ENCODE data around the gene DEXI.

Gene DEXI

DNA sequence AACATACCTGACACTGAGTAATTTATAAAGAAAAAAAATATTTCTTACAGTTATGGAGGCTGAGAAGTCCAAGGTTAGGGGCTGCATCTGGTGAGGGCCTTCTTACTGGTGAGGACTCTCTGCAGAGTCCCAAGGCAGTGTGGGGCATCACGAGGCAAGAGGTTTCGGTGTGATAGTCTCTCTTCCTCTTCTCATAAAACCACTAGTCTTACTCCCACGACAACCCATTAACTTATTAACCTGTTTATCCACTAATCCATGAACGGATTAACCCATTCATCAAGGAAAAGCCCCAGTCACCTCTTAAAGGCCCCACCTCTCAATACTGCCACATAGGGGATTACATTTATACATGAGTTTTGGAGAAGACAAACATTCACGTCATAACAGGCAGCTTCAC, 45.1 kb downstream of the DEXI start (continued):
- TF ChIP-seq, protein P1, sequence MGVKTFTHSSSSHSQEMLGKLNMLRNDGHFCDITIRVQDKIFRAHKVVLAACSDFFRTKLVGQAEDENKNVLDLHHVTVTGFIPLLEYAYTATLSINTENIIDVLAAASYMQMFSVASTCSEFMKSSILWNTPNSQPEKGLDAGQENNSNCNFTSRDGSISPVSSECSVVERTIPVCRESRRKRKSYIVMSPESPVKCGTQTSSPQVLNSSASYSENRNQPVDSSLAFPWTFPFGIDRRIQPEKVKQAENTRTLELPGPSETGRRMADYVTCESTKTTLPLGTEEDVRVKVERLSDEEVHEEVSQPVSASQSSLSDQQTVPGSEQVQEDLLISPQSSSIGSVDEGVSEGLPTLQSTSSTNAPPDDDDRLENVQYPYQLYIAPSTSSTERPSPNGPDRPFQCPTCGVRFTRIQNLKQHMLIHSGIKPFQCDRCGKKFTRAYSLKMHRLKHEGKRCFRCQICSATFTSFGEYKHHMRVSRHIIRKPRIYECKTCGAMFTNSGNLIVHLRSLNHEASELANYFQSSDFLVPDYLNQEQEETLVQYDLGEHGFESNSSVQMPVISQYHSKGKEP (tag by site-specific recombination; IDR thresholded peaks at IDR 0.05), result no peak
- TF ChIP-seq ZNF2 (tag by site-specific recombination; IDR thresholded peaks at IDR 0.05) (no peak), HOXC10 (CRISPR knock-in tag; IDR thresholded peaks at IDR 0.05) (no peak), ZNF223 (tag by site-specific recombination; IDR thresholded peaks at IDR 0.05) (no peak), ZNF335 (tag by site-specific recombination; conservative IDR thresholded peaks at IDR 0.05) (no peak), ZNF23 (tag by site-specific recombination; IDR thresholded peaks at IDR 0.05; ENCODE audit: borderline replicate concordance) (no peak), BCL11A (tag by site-specific recombination; IDR thresholded peaks at IDR 0.05; ENCODE audit: low read depth) (no peak)

DNA sequence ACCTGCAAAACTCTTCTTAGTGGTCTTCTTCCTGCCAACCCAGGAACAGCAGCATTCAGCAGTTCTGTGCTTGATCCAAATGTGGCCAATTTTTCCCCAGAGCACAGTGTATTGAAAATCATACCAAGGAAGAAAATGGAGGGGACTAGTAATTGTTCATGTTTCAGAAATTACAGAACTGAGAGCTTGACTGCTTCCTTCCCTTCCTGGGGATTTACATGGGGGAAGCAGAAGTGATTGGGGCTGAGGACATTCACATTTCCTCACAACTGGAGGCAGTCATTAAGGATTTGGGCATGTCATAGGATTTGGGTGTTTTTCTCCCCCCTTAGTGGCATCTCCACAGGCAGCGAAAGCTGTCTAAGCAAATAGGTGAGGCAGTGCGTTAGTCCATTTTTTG, 45.5 kb downstream of the DEXI start:
- TF ChIP-seq ZNF792 (tag by site-specific recombination; IDR thresholded peaks at IDR 0.05), result no peak
- no peak overlapping the region for H3K27ac ChIP-seq (ENCODE audit: extremely low read depth, low read depth, low read length)
- ChIA-PET CTCF (no interaction called here), POLR2A (no interaction called here)
- H3K4me1 ChIP-seq (ENCODE audit: control insufficient read depth, insufficient read depth, low read length), result no peaks in the 10 kb centered on the region
- no peak overlapping the region for H3K4me3 ChIP-seq (ENCODE audit: low read depth, low read length)
- H3K9me3 ChIP-seq (ENCODE audit: control insufficient read depth, insufficient read depth, low read depth, low read length), result no peaks in the 10 kb centered on the region
- H3K36me3 ChIP-seq (ENCODE audit: control insufficient read depth in 2 of 2, insufficient read depth in 1 of 2, low read length in 2 of 2), result no peaks in the 10 kb centered on the region

DNA sequence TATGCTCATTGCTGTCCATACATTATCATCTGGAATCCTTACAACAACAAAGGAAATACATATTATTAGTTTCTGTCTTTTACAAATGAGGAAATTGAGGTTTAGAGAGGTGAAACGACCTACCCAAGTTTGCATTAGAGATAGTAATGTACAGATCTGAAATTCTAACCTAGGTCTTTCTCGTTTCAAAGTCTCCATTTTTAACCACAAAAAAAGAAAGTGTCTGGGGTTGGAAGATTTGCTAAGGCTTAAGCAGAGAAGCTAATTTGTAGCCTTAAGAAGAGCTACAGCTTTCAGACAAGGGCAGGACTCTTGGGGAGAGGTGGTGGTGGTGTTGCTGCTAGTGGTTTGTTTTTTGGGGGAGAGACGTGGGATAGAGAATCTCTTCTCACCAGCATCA, 46.1 kb downstream of the DEXI start:
- H3K36me3 ChIP-seq (ENCODE audit: control insufficient read depth in 2 of 2, insufficient read depth in 1 of 2, low read length in 2 of 2), result no peaks in the 10 kb centered on the region
- H3K4me1 ChIP-seq (ENCODE audit: control insufficient read depth, insufficient read depth, low read length), result no peaks in the 10 kb centered on the region
- CTCF ChIA-PET, result no interaction called here

DNA sequence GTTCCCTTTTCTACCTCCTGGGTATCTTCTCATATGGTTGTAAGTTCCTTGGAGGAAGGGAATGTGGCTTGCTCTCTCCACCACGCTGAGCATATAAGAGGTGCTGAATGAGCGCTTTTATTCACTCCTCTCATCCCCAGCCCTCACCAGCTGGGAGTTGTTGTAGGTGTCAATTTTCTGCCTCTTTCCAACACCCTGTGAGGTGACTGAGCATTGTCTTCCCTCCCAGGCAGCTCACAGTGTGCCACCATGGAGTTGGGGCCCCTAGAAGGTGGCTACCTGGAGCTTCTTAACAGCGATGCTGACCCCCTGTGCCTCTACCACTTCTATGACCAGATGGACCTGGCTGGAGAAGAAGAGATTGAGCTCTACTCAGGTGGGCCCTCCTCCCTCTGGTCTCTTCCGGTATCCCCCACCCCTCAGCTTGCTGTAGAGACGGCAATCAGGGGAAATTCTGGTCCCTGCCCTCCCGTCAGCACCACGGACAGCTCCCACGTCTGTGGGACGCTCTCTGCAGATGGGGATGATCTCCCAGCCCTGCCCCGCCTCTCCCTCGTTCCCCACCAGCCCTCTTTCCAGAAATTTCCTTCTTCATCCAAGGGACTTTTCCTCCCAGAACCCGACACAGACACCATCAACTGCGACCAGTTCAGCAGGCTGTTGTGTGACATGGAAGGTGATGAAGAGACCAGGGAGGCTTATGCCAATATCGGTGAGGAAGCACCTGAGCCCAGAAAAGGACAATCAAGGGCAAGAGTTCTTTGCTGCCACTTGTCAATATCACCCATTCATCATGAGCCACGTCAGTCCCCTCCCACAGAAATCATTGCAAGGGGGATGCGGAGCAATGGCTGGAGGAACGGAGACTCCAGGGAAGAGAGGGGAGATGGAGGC, 47.0 kb downstream of the DEXI start:
- CTCF ChIA-PET, result interaction anchor here (0.5 to 0.7 kb wide), 2 partner anchors 26 to 158 kb away, joined by 3 read pairs; no protein-coding TSS in a partner anchor
- TF ChIP-seq TCF7L2 (IDR thresholded peaks at IDR 0.05; ENCODE audit: borderline replicate concordance, low read depth, low read length), result no peak
- TF ChIP-seq GLIS1 (tag by site-specific recombination; IDR thresholded peaks at IDR 0.05), result 0 out of 2 replicates have a peak, but pooled peaks have one; percentile 20
- TF ChIP-seq, protein P2, sequence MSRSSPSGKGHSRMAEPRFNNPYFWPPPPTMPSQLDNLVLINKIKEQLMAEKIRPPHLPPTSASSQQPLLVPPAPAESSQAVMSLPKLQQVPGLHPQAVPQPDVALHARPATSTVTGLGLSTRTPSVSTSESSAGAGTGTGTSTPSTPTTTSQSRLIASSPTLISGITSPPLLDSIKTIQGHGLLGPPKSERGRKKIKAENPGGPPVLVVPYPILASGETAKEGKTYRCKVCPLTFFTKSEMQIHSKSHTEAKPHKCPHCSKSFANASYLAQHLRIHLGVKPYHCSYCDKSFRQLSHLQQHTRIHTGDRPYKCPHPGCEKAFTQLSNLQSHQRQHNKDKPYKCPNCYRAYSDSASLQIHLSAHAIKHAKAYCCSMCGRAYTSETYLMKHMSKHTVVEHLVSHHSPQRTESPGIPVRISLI (tag by site-specific recombination; IDR thresholded peaks at IDR 0.05), result no peak
- TF ChIP-seq ZNF324 (tag by site-specific recombination; IDR thresholded peaks at IDR 0.05), result no peak
- TF ChIP-seq, protein P3, sequence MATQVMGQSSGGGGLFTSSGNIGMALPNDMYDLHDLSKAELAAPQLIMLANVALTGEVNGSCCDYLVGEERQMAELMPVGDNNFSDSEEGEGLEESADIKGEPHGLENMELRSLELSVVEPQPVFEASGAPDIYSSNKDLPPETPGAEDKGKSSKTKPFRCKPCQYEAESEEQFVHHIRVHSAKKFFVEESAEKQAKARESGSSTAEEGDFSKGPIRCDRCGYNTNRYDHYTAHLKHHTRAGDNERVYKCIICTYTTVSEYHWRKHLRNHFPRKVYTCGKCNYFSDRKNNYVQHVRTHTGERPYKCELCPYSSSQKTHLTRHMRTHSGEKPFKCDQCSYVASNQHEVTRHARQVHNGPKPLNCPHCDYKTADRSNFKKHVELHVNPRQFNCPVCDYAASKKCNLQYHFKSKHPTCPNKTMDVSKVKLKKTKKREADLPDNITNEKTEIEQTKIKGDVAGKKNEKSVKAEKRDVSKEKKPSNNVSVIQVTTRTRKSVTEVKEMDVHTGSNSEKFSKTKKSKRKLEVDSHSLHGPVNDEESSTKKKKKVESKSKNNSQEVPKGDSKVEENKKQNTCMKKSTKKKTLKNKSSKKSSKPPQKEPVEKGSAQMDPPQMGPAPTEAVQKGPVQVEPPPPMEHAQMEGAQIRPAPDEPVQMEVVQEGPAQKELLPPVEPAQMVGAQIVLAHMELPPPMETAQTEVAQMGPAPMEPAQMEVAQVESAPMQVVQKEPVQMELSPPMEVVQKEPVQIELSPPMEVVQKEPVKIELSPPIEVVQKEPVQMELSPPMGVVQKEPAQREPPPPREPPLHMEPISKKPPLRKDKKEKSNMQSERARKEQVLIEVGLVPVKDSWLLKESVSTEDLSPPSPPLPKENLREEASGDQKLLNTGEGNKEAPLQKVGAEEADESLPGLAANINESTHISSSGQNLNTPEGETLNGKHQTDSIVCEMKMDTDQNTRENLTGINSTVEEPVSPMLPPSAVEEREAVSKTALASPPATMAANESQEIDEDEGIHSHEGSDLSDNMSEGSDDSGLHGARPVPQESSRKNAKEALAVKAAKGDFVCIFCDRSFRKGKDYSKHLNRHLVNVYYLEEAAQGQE (tag by site-specific recombination; IDR thresholded peaks at IDR 0.05), result peak; percentile 98
- TF ChIP-seq, protein P4, sequence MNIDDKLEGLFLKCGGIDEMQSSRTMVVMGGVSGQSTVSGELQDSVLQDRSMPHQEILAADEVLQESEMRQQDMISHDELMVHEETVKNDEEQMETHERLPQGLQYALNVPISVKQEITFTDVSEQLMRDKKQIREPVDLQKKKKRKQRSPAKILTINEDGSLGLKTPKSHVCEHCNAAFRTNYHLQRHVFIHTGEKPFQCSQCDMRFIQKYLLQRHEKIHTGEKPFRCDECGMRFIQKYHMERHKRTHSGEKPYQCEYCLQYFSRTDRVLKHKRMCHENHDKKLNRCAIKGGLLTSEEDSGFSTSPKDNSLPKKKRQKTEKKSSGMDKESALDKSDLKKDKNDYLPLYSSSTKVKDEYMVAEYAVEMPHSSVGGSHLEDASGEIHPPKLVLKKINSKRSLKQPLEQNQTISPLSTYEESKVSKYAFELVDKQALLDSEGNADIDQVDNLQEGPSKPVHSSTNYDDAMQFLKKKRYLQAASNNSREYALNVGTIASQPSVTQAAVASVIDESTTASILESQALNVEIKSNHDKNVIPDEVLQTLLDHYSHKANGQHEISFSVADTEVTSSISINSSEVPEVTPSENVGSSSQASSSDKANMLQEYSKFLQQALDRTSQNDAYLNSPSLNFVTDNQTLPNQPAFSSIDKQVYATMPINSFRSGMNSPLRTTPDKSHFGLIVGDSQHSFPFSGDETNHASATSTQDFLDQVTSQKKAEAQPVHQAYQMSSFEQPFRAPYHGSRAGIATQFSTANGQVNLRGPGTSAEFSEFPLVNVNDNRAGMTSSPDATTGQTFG (tag by site-specific recombination; IDR thresholded peaks at IDR 0.05; ENCODE audit: borderline replicate concordance), result no peak
- TF ChIP-seq ZNF157 (tag by site-specific recombination; IDR thresholded peaks at IDR 0.05), result no peak
- TF ChIP-seq ZNF830 (tag by site-specific recombination; IDR thresholded peaks at IDR 0.05; ENCODE audit: low read depth), result no peak
- no peak overlapping the region for H3K4me3 ChIP-seq (ENCODE audit: low read depth, low read length)
- POLR2A ChIA-PET, result no interaction called here
- H3K4me1 ChIP-seq (ENCODE audit: control insufficient read depth, insufficient read depth, low read length), result no peaks in the 10 kb centered on the region
- H3K27ac ChIP-seq (ENCODE audit: extremely low read depth, low read depth, low read length), result no peak overlapping the region
- H3K9me3 ChIP-seq (ENCODE audit: control insufficient read depth, insufficient read depth, low read depth, low read length), result no peaks in the 10 kb centered on the region
- no peaks in the 10 kb centered on the region for H3K36me3 ChIP-seq (ENCODE audit: control insufficient read depth in 2 of 2, insufficient read depth in 1 of 2, low read length in 2 of 2)

More for the DNA sequence above, 46.1 kb downstream of the DEXI start:
- POLR2A ChIA-PET, result no interaction called here
- Histone ChIP-seq H3K27ac (ENCODE audit: extremely low read depth, low read depth, low read length) (no peak overlapping the region), H3K9me3 (ENCODE audit: control insufficient read depth, insufficient read depth, low read depth, low read length) (no peaks in the 10 kb centered on the region), H3K4me3 (ENCODE audit: low read depth, low read length) (no peak overlapping the region)
- TF ChIP-seq OSR2 (tag by site-specific recombination; IDR thresholded peaks at IDR 0.05) (no peak), OVOL3 (tag by site-specific recombination; IDR thresholded peaks at IDR 0.05) (no peak), ZNF792 (tag by site-specific recombination; IDR thresholded peaks at IDR 0.05) (no peak)

Data from HEK293 (cell line).